Neural progenitor cell (in vitro differentiated cells): Measurements from ENCODE around the gene HOXD13. TPM values are rescaled to one million over a fixed set of nuclear protein-coding genes. Genes with fewer than 3 reads are reported as not detected.

Experiments used
- DNase-seq: peaks from one replicate; pipeline ENCODE4 v3.0.0-alpha.2; 2016; ENCODE audit warnings: low spot score
- H2AFZ ChIP-seq: fragments of 200-600 bp; sonication (generic); replicated peaks from 2 replicates; pipeline ENCODE4 v1.6.1; 2016; ENCODE audit warnings: antibody characterized with exemption
- H3F3A ChIP-seq: fragments of 200-600 bp; sonication (generic); 2 replicates; pipeline ENCODE4 v1.6.1; 2016; ENCODE audit warnings: antibody characterized with exemption, low read depth
- H3K27ac ChIP-seq: fragments of 200-600 bp; sonication (generic); 2 replicates; pipeline ENCODE4 v1.5.1; 2016; ENCODE audit warnings: mild to moderate bottlenecking
- H3K27me3 ChIP-seq: fragments of 200-600 bp; sonication (generic); 2 replicates; pipeline ENCODE4 v1.6.1; 2016; ENCODE audit warnings: mild to moderate bottlenecking, moderate library complexity
- H3K36me3 ChIP-seq: fragments of 200-600 bp; sonication (generic); 2 replicates; pipeline ENCODE4 v1.5.1; 2016
- H3K4me1 ChIP-seq: fragments of 200-600 bp; sonication (generic); 2 replicates; pipeline ENCODE4 v1.6.1; 2016; ENCODE audit warnings: mixed run types
- H3K4me2 ChIP-seq: fragments of 200-600 bp; sonication (generic); 2 replicates; pipeline ENCODE4 v1.6.1; 2016
- H3K4me3 ChIP-seq: fragments of 200-600 bp; sonication (generic); 2 replicates; pipeline ENCODE4 v1.5.1; 2016
- H3K79me2 ChIP-seq: fragments of 200-600 bp; sonication (generic); 2 replicates; pipeline ENCODE4 v1.6.1; 2016; ENCODE audit warnings: low read depth
- H3K9ac ChIP-seq: fragments of 200-600 bp; sonication (generic); 2 replicates; pipeline ENCODE4 v1.6.1; 2016
- H3K9me3 ChIP-seq: fragments of 200-600 bp; sonication (generic); 2 replicates; pipeline ENCODE4 v1.5.1; 2016; ENCODE audit warnings: low read depth
- H4K20me1 ChIP-seq: fragments of 200-600 bp; sonication (generic); 2 replicates; pipeline ENCODE4 v1.6.1; 2016; ENCODE audit warnings: low read depth
- H3K27ac Mint-ChIP-seq: 3 replicates; pipeline ENCODE4 v1.8.0; 2021; ENCODE audit warnings: mixed read lengths
- H3K27me3 Mint-ChIP-seq: 2 replicates; pipeline ENCODE4 v1.8.0; 2022; ENCODE audit warnings: low read depth, mild to moderate bottlenecking, inconsistent platforms, moderate library complexity, mixed read lengths; ENCODE audit not compliant: insufficient read depth
- H3K36me3 Mint-ChIP-seq: 3 replicates; pipeline ENCODE4 v1.8.0; 2021; ENCODE audit warnings: mixed read lengths
- H3K4me1 Mint-ChIP-seq: 3 replicates; pipeline ENCODE4 v1.8.0; 2021; ENCODE audit warnings: mixed read lengths
- H3K4me3 Mint-ChIP-seq: 3 replicates; pipeline ENCODE4 v1.8.0; 2021; ENCODE audit warnings: mild to moderate bottlenecking, moderate library complexity, mixed read lengths
- H3K9me3 Mint-ChIP-seq: 3 replicates; pipeline ENCODE4 v1.8.0; 2020; ENCODE audit warnings: mixed read lengths
- CTCF ChIP-seq: fragments of 200-600 bp; sonication (generic); IDR thresholded peaks from 2 replicates; pipeline ENCODE4 v1.5.1; 2017; ENCODE audit warnings: antibody characterized with exemption, mild to moderate bottlenecking
- EZH2 ChIP-seq: fragments of 200-600 bp; sonication (generic); IDR thresholded peaks from 2 replicates; pipeline ENCODE4 v1.6.1; 2017; ENCODE audit warnings: antibody characterized with exemption, mild to moderate bottlenecking, moderate library complexity
- EZH2phosphoT487 ChIP-seq: fragments of 200-600 bp; sonication (generic); IDR thresholded peaks from 2 replicates; pipeline ENCODE4 v1.6.1; 2017; ENCODE audit warnings: antibody characterized with exemption
- total RNA-seq: library from RNA; depleted of rRNA; stranded (reverse); fragments of >200 nt; gene quantifications from 2 replicates; pipeline ENCODE4 v1.2.3, GENCODE V29; 2015; ENCODE audit warnings: low replicate concordance

Gene HOXD13
- total RNA-seq, 1 donor from 2014 or later: not detected

GRCh38 chr2:176111846-176112374, 19.4 kb downstream of the HOXD13 start:
- DNase-seq: no peak
- Histone ChIP-seq H3K4me3 (no peak overlapping the region), H3F3A (no peaks in the 10 kb centered on the region), H3K4me2 (no peak overlapping the region), H3K36me3 (no peaks in the 10 kb centered on the region), H3K4me1 (no peaks in the 10 kb centered on the region), H2AFZ (no peak overlapping the region), H3K27me3 (peaks cover 100% of the 10 kb centered on the region), H3K9ac (no peak overlapping the region), H4K20me1 (peaks cover 96% of the 10 kb centered on the region), H3K9me3 (no peaks in the 10 kb centered on the region), H3K79me2 (no peaks in the 10 kb centered on the region), H3K27ac (no peak overlapping the region)
- Mint-ChIP-seq H3K27me3 (peaks cover 89% of the 10 kb centered on the region), H3K27ac (no peak overlapping the region), H3K4me3 (no peak overlapping the region), H3K9me3 (peaks cover 18% of the 10 kb centered on the region), H3K36me3 (peaks cover 3% of the 10 kb centered on the region), H3K4me1 (peaks cover 8% of the 10 kb centered on the region)
- TF ChIP-seq EZH2phosphoT487 (peak; percentile 78), EZH2 (peak; percentile 43), CTCF (no peak)

GRCh38 chr2:176112375-176113302, 20.1 kb downstream of the HOXD13 start:
- peak; percentile 83 for TF ChIP-seq EZH2phosphoT487
- no peak for TF ChIP-seq CTCF
- peak; percentile 90 for TF ChIP-seq EZH2
- Histone ChIP-seq H3K4me2 (no peak overlapping the region), H3K27me3 (peaks cover 100% of the 10 kb centered on the region), H2AFZ (no peak overlapping the region), H3K4me3 (no peak overlapping the region), H3K79me2 (no peaks in the 10 kb centered on the region), H3K4me1 (no peaks in the 10 kb centered on the region), H3F3A (no peaks in the 10 kb centered on the region), H4K20me1 (peaks cover 98% of the 10 kb centered on the region), H3K9me3 (no peaks in the 10 kb centered on the region), H3K9ac (no peak overlapping the region), H3K36me3 (no peaks in the 10 kb centered on the region), H3K27ac (no peak overlapping the region)
- peaks cover 20% of the 10 kb centered on the region for H3K9me3 Mint-ChIP-seq
- no peak overlapping the region for H3K27ac Mint-ChIP-seq
- DNase-seq: no peak
- peaks cover 5% of the 10 kb centered on the region for H3K4me1 Mint-ChIP-seq
- H3K4me3 Mint-ChIP-seq: no peak overlapping the region
- peaks cover 90% of the 10 kb centered on the region for H3K27me3 Mint-ChIP-seq
- H3K36me3 Mint-ChIP-seq: peaks cover 4% of the 10 kb centered on the region

GRCh38 chr2:176114120-176114929, 21.8 kb downstream of the HOXD13 start:
- Mint-ChIP-seq H3K4me3 (no peak overlapping the region), H3K4me1 (peaks cover 2% of the 10 kb centered on the region), H3K27ac (no peak overlapping the region), H3K36me3 (peaks cover 6% of the 10 kb centered on the region), H3K27me3 (peaks cover 95% of the 10 kb centered on the region), H3K9me3 (peaks cover 23% of the 10 kb centered on the region)
- Histone ChIP-seq H3K4me1 (no peaks in the 10 kb centered on the region), H3K4me3 (no peak overlapping the region), H2AFZ (no peak overlapping the region), H4K20me1 (peaks cover 93% of the 10 kb centered on the region), H3K36me3 (no peaks in the 10 kb centered on the region), H3K9ac (no peak overlapping the region), H3F3A (no peaks in the 10 kb centered on the region), H3K27me3 (peaks cover 100% of the 10 kb centered on the region), H3K4me2 (no peak overlapping the region), H3K79me2 (no peaks in the 10 kb centered on the region), H3K27ac (no peak overlapping the region), H3K9me3 (no peaks in the 10 kb centered on the region)
- TF ChIP-seq EZH2phosphoT487 (peak; percentile 78), CTCF (no peak), EZH2 (peak; percentile 71)
- DNase-seq: no peak
